ENCODE results near the gene TYW1B. TPM values are rescaled to one million over a fixed set of nuclear protein-coding genes. Genes with fewer than 3 reads are reported as not detected.
A peak's percentile ranks its signal among the peaks of the same experiment; 100 is the strongest.
"Not testable (repeated sequence)": the region's sequence is repeated elsewhere in the genome, so short reads cannot be mapped to it uniquely, and the experiment has no call there.

The TYW1B gene
- total RNA-seq, 1 donor from 2014 or later = 5.0 TPM

DNA sequence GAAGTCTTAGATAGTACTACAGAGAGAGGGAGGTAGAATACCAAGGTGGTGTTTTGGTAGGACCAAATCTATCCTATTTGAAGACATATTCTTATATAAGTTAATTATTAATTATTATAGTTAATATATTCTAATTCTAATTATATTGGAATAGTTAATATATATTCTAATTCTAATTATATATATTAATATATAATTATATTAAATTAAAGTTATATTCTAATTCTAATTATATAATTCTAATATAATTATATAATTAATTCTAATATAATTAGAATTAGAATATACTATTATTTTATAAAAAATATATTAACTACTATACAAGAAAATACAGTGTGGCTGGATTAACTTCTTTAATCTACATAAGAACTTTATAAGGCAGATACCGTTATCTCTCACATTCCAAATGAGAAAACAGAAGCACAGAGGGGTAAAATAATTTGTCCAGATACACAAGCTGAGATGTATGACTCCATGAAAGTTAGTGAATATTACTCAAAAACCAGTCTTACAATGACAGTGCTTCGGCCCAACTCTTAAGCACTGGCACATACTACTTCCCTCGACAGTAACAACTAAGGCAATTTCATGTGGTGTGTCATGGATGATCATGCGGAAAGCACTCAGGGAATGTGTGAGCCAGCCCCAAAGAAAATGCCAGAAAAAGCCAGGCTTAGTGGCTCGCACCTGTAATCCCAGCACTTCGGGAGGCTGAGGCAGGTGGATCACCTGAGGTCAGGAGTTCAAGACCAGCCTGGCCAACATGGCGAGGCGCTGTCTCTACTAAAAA lies 42.6 kb downstream of the TYW1B start:
- TF ChIP-seq, protein P1, sequence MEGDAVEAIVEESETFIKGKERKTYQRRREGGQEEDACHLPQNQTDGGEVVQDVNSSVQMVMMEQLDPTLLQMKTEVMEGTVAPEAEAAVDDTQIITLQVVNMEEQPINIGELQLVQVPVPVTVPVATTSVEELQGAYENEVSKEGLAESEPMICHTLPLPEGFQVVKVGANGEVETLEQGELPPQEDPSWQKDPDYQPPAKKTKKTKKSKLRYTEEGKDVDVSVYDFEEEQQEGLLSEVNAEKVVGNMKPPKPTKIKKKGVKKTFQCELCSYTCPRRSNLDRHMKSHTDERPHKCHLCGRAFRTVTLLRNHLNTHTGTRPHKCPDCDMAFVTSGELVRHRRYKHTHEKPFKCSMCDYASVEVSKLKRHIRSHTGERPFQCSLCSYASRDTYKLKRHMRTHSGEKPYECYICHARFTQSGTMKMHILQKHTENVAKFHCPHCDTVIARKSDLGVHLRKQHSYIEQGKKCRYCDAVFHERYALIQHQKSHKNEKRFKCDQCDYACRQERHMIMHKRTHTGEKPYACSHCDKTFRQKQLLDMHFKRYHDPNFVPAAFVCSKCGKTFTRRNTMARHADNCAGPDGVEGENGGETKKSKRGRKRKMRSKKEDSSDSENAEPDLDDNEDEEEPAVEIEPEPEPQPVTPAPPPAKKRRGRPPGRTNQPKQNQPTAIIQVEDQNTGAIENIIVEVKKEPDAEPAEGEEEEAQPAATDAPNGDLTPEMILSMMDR (IDR thresholded peaks at IDR 0.05; ENCODE audit: partially characterized antibody, unreplicated experiment) = no peak
- Mint-ChIP-seq H3K9me3 (ENCODE audit: unreplicated experiment) (peaks cover 1% of the 10 kb centered on the region), H3K36me3 (ENCODE audit: unreplicated experiment) (no peaks in the 10 kb centered on the region), H3K27me3 (ENCODE audit: unreplicated experiment) (peaks cover under 1% of the 10 kb centered on the region), H3K4me1 (ENCODE audit: low read depth, unreplicated experiment) (peaks cover 11% of the 10 kb centered on the region), H3K27ac (ENCODE audit: unreplicated experiment) (no peak overlapping the region), H3K4me3 (ENCODE audit: unreplicated experiment) (no peak overlapping the region)
- no peak for DNase-seq

DNA sequence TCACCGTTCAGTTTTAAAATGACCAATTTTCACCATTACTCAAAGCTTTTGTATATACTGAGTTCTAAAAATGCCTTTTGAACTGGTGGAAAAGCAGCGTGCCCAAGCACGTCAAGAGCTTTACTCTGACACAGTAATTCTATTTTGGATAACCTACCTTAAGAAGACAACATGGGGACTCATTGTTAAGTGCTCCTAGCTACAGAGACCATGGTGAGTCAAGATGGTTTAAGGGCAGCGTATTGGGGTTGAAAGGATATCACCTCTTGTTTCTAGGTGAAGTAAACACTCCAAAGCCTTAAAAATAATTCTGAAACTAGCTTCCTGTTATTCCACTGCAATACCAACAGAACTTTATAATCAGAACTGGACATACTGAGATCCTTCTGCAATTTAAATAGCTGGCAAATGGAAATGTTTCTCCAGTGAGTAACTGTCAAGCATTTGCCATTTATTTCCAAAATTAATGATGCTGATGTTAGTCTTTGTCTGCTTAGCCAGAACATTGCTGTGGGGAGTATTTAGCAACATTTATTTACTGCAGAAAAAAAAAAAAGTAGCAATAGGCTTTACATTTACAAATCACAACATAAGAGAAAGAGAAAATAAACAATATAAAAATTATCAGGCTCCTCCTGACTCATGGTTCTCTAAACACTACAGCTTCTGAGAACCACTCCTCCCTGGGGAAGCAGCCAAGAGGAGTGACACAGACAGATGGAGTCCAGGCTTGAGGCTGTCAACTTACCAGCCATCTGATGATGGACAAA lies 44.2 kb downstream of the TYW1B start:
- H3K27me3 Mint-ChIP-seq (ENCODE audit: unreplicated experiment); H3K9me3 Mint-ChIP-seq (ENCODE audit: unreplicated experiment); H3K36me3 Mint-ChIP-seq (ENCODE audit: unreplicated experiment): not testable (repeated sequence)
- peak; percentile 39 for DNase-seq
- Mint-ChIP-seq H3K4me3 (ENCODE audit: unreplicated experiment) (peak overlapping the region; percentile 60), H3K4me1 (ENCODE audit: low read depth, unreplicated experiment) (peaks cover 11% of the 10 kb centered on the region), H3K27ac (ENCODE audit: unreplicated experiment) (peak overlapping the region; percentile 79)

DNA sequence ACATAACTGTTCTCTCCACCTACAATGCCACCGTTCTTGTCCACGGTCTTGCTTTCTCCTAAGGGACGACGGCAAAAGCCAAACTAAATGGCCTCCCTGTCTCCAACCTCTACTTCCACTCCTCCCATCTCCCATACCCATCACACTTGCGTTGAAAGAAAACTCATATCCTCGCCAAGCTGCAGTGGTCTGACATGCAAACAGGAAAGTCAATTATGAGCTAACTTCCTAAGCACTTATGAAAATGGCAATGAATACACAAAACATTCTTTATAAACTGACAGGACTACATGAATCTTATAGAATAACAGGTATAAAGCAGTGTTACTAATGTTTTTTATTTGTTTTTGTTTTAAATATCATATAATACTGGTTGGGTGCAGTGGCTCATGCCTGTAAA lies 46.4 kb downstream of the TYW1B start:
- Mint-ChIP-seq H3K9me3 (ENCODE audit: unreplicated experiment) (peaks cover 1% of the 10 kb centered on the region), H3K4me3 (ENCODE audit: unreplicated experiment) (no peak overlapping the region), H3K27me3 (ENCODE audit: unreplicated experiment) (no peaks in the 10 kb centered on the region), H3K4me1 (ENCODE audit: low read depth, unreplicated experiment) (peaks cover 11% of the 10 kb centered on the region), H3K36me3 (ENCODE audit: unreplicated experiment) (no peaks in the 10 kb centered on the region), H3K27ac (ENCODE audit: unreplicated experiment) (no peak overlapping the region)
- DNase-seq = no peak
- TF ChIP-seq, protein P1 (IDR thresholded peaks at IDR 0.05; ENCODE audit: partially characterized antibody, unreplicated experiment) = no peak

DNA sequence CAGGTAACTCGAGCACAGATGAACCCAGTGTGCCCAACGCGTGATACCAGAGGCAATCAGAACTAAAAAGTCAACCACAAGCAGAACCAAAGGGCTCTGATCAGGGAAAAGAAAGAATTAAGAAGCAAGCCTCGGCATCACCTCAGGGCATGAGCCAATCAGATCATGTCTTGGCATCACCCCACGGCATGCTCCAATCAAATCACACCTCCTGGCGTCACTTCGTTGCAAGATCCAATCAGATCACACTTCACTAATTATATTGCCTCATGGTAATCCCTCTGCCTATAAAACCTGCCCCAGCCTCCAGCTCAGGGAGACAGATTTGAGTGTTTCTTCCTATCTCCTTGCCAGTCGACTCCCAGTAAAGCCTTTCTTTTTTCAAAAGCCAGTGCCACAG lies 46.8 kb downstream of the TYW1B start:
- TF ChIP-seq, protein P1 (IDR thresholded peaks at IDR 0.05; ENCODE audit: partially characterized antibody, unreplicated experiment) = no peak
- Mint-ChIP-seq H3K27me3 (ENCODE audit: unreplicated experiment) (no peaks in the 10 kb centered on the region), H3K4me3 (ENCODE audit: unreplicated experiment) (no peak overlapping the region), H3K36me3 (ENCODE audit: unreplicated experiment) (no peaks in the 10 kb centered on the region), H3K9me3 (ENCODE audit: unreplicated experiment) (peaks cover 1% of the 10 kb centered on the region), H3K27ac (ENCODE audit: unreplicated experiment) (no peak overlapping the region), H3K4me1 (ENCODE audit: low read depth, unreplicated experiment) (peaks cover 11% of the 10 kb centered on the region)
- no peak for DNase-seq

DNA sequence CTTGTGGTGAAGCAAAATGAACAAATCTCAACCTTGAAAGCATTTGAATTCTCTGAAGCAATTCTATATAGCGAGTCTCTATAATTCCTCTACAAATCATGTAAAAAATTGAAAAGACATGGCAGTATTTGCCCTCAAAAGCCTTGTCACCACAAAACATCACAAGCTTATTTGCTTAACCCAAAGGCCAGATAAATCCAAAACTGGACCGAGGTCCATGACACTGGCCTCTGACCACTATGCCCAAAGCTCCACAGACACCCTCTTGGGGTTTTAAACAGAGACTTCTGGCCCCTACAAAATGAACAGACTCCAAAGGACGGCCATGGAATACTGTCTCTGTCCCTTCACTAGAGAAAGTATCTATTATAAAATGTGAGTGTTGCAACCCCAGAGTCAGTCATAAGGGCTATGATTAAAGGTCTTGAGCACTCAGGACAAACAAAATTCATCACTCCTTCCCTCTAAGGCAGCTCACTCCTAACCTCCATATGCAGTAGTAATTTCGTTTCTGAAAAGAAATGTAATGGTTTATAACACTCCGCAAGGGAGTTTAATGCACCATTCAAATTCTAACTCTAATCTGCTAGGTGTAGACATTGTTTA lies 47.6 kb downstream of the TYW1B start:
- H3K27ac Mint-ChIP-seq (ENCODE audit: unreplicated experiment); H3K36me3 Mint-ChIP-seq (ENCODE audit: unreplicated experiment); H3K9me3 Mint-ChIP-seq (ENCODE audit: unreplicated experiment); H3K4me3 Mint-ChIP-seq (ENCODE audit: unreplicated experiment); H3K27me3 Mint-ChIP-seq (ENCODE audit: unreplicated experiment); DNase-seq: not testable (repeated sequence)
- H3K4me1 Mint-ChIP-seq (ENCODE audit: low read depth, unreplicated experiment) = peaks cover 11% of the 10 kb centered on the region

DNA sequence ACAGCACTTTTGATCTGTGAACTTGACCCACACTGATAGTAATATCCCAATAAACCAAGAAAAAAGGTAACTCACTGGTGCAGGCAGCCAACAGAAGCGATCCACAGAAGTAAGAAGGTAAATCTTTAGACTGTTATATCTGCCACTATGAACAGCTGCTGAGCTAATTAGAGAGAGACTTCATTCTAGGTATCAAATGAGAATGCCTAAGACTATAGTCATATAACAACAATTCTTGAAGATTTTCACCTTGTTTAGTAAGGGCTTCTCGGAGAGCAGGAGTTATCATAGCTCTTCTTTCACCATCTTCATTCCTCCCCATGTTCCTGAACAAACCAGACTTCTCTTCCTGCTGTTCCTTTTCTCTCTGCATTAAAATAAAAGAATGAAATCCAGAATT lies 50.8 kb downstream of the TYW1B start:
- not testable (repeated sequence) for H3K4me1 Mint-ChIP-seq (ENCODE audit: low read depth, unreplicated experiment); H3K36me3 Mint-ChIP-seq (ENCODE audit: unreplicated experiment); DNase-seq

DNA sequence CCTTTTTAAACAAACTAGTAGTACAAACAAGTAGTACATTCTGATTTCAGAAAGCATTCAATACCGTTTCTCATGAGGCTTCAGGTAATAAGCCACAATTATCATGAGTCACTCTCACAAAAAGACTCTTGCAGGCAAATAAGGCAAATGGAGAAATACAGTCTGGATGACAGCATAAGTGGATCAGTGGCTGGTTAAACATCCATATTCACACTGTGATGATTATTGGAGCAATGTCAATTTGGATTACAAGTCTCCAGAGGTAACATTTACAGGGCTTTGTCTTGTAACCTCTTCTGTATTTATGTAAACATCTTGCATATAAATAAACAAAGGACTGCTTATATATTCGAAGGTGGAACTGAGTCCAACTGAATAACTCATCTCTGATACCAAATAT lies 55.4 kb downstream of the TYW1B start:
- H3K9me3 Mint-ChIP-seq (ENCODE audit: unreplicated experiment); DNase-seq; H3K4me3 Mint-ChIP-seq (ENCODE audit: unreplicated experiment); H3K27me3 Mint-ChIP-seq (ENCODE audit: unreplicated experiment); H3K27ac Mint-ChIP-seq (ENCODE audit: unreplicated experiment); H3K36me3 Mint-ChIP-seq (ENCODE audit: unreplicated experiment); H3K4me1 Mint-ChIP-seq (ENCODE audit: low read depth, unreplicated experiment): not testable (repeated sequence)

More for the DNA sequence above, 50.8 kb downstream of the TYW1B start:
- H3K9me3 Mint-ChIP-seq (ENCODE audit: unreplicated experiment); H3K27ac Mint-ChIP-seq (ENCODE audit: unreplicated experiment); H3K4me3 Mint-ChIP-seq (ENCODE audit: unreplicated experiment); H3K27me3 Mint-ChIP-seq (ENCODE audit: unreplicated experiment): not testable (repeated sequence)

DNA sequence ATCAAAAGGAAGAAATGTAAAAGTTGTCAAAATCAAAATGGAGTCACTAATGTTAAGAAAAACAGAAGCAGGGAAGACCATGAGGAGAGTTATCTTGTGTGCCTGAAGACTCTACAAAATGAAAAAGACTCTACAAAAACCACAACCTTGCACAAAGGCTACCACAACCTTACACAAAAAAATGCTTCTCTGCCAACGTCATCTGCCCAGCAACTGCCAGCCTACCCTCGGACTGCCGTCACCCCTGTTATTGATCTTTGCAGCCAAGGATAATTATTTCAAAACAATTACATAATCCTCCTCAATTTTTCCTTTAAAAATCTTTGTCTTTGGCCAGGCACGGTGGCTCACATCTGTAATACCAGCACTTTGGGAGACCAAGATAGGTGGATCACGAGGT lies 61.0 kb downstream of the TYW1B start:
- not testable (repeated sequence) for H3K36me3 Mint-ChIP-seq (ENCODE audit: unreplicated experiment); DNase-seq; H3K4me3 Mint-ChIP-seq (ENCODE audit: unreplicated experiment)

More for the DNA sequence above, 61.0 kb downstream of the TYW1B start:
- H3K9me3 Mint-ChIP-seq (ENCODE audit: unreplicated experiment); H3K27ac Mint-ChIP-seq (ENCODE audit: unreplicated experiment); H3K27me3 Mint-ChIP-seq (ENCODE audit: unreplicated experiment); H3K4me1 Mint-ChIP-seq (ENCODE audit: low read depth, unreplicated experiment): not testable (repeated sequence)
